Measurements from ENCODE around the gene MED27. TPM values are rescaled to one million over a fixed set of nuclear protein-coding genes. Genes with fewer than 3 reads are reported as not detected.

The MED27 gene
- total and polyA plus RNA-seq, 2 of the 4 experiments (the other 2 are of a cell fraction), result 50.2 to 63.4 TPM

GRCh38 chr9:131863306-131863896, 216.3 kb downstream of the MED27 start:
- Histone ChIP-seq H3K4me3 (ENCODE audit: insufficient read depth, low read depth, low read length) (no peak overlapping the region), H3K9me3 (ENCODE audit: control insufficient read depth, insufficient read depth, low read length) (no peaks in the 10 kb centered on the region), H3K9ac (ENCODE audit: low read depth, low read length) (no peak overlapping the region), H2BK120ac (ENCODE audit: low read depth, low read length) (no peak overlapping the region), H3K36me3 (ENCODE audit: control insufficient read depth, insufficient read depth, low read length) (peaks cover 17% of the 10 kb centered on the region), H3K27me3 (ENCODE audit: control insufficient read depth, insufficient read depth, low read length) (no peaks in the 10 kb centered on the region), H3K27ac (ENCODE audit: insufficient read depth, low read length) (no peak overlapping the region), H3K4ac (ENCODE audit: low read depth, low read length) (no peak overlapping the region), H2BK15ac (ENCODE audit: low read depth, low read length) (no peak overlapping the region), H4K20me1 (ENCODE audit: insufficient read depth, low read length) (peaks cover 5% of the 10 kb centered on the region; the same call in 1 of the 2 replicates), H3K4me1 (ENCODE audit: control insufficient read depth, insufficient read depth, low read length) (no peaks in the 10 kb centered on the region), H3K9me1 (ENCODE audit: insufficient read depth, low read length) (no peaks in the 10 kb centered on the region; the same call in 1 of the 2 replicates), H4K8ac (ENCODE audit: low read depth in 2 of 2, low read length in 2 of 2) (no peak overlapping the region), H3K14ac (replicated peaks; ENCODE audit: low read depth, low read length) (no peak overlapping the region), H3K18ac (ENCODE audit: low read depth, low read length) (no peak overlapping the region), H2AK9ac (replicated peaks; ENCODE audit: low read depth, low read length, poor library complexity) (no peak overlapping the region), H2AK5ac (ENCODE audit: low read depth, low read length) (no peak overlapping the region), H3K79me1 (ENCODE audit: low read depth in 1 of 2, low read length in 2 of 2) (no peaks in the 10 kb centered on the region), H3K23ac (ENCODE audit: low read depth, low read length) (no peak overlapping the region), H2BK5ac (ENCODE audit: low read depth, low read length, poor library complexity, severe bottlenecking) (no peak overlapping the region), H4K91ac (ENCODE audit: insufficient read depth, low read depth, low read length) (no peak overlapping the region), H2AFZ (replicated peaks; ENCODE audit: low read length, poor library complexity) (no peak overlapping the region), H3K56ac (ENCODE audit: extremely low read depth, insufficient read depth, low read length) (no peak overlapping the region), H4K5ac (ENCODE audit: low read depth, low read length) (no peak overlapping the region), H2BK20ac (ENCODE audit: low read depth, low read length) (no peak overlapping the region), H3K4me2 (ENCODE audit: low read depth, low read length) (no peak overlapping the region)
- no peak for ATAC-seq (ENCODE audit: low read depth)
- CTCF ChIA-PET, result no interaction called here
- BruUV-seq (replicated peaks), result no TSS peak
- intact Hi-C loops (cut with micrococcal nuclease), result no loop called here
- in situ Hi-C loops (cut with MboI; ENCODE audit: low sequenced_read_pairs), result no loop called here
- 83% methylated on average over 3 of the region's 16 CpGs; no CpG with 5 or more reads in 1 of the 2 experiments for whole genome bisulfite sequencing, 2 experiments (ENCODE audit: extremely low coverage in 2 of 2, insufficient read length in 1 of 2)
- POLR2A ChIA-PET (ENCODE audit: unreplicated experiment), result no interaction called here
- dilution Hi-C loops (cut with HindIII; ENCODE audit: low sequenced_read_pairs, unreplicated experiment), result no loop called here
- DNase-seq, result no peak
- TF ChIP-seq CHD1 (IDR thresholded peaks at IDR 0.05; ENCODE audit: low read depth, low read length) (no peak), SMC3 (IDR thresholded peaks at IDR 0.05; ENCODE audit: low read depth, low read length) (no peak), CEBPB (IDR thresholded peaks at IDR 0.05; ENCODE audit: low read depth, low read length) (no peak), CTCF (conservative IDR thresholded peaks at IDR 0.05; ENCODE audit: low read depth, low read length) (no peak)
